Measurements from ENCODE around the gene FFAR3. TPM values are rescaled to one million over a fixed set of nuclear protein-coding genes. Genes with fewer than 3 reads are reported as not detected.

FFAR3 gene
- total and polyA plus RNA-seq, 9 of the 15 experiments (the other 6 are each of a cell fraction or from before 2014, with no cell fraction given) = not detected

GRCh38 chr19:35396240-35396885, 38.1 kb downstream of the FFAR3 start (continued):
- peak; percentile 73 for TF ChIP-seq ATF3 (IDR thresholded peaks at IDR 0.05)
- no peak for TF ChIP-seq ATF3 (CRISPR knock-in tag; conservative IDR thresholded peaks at IDR 0.05)
- no peak for TF ChIP-seq NFE2 (IDR thresholded peaks at IDR 0.05; ENCODE audit: low read depth)

GRCh38 chr19:35397064-35397463, 38.8 kb downstream of the FFAR3 start:
- Histone ChIP-seq H2AFZ (ENCODE audit: low read depth, low read length) (no peak overlapping the region), H3K9me1 (ENCODE audit: control insufficient read depth, insufficient read depth, low read length) (no peaks in the 10 kb centered on the region), H3K9me3 (replicated peaks; ENCODE audit: control insufficient read depth, insufficient read depth, low read depth, low read length) (no peaks in the 10 kb centered on the region), H3K4me3 (no peak overlapping the region), H3K27ac (ENCODE audit: extremely low read depth, low read depth, low read length) (no peak overlapping the region), H3K9ac (ENCODE audit: insufficient read depth in 1 of 2, low read depth in 2 of 2, low read length in 2 of 2) (no peak overlapping the region), H3K36me3 (ENCODE audit: control insufficient read depth, insufficient read depth, low read length) (no peaks in the 10 kb centered on the region), H3K4me1 (replicated peaks in 1 of 2; ENCODE audit: control insufficient read depth in 2 of 2, insufficient read depth in 2 of 2, low read length in 2 of 2) (peaks cover 0 to 10% of the 10 kb centered on the region in 2 experiments; a peak in 3 of 5 replicates), H3K79me2 (ENCODE audit: control insufficient read depth, insufficient read depth, low read length) (no peaks in the 10 kb centered on the region), H3K27me3 (ENCODE audit: control insufficient read depth in 2 of 2, insufficient read depth in 2 of 2, low read length in 2 of 2) (no peaks in the 10 kb centered on the region; a peak in 1 of 5 replicates), H3K4me2 (ENCODE audit: insufficient read depth, low read length) (no peak overlapping the region), H4K20me1 (replicated peaks; ENCODE audit: control insufficient read depth, insufficient read depth, low read length) (no peaks in the 10 kb centered on the region)
- ATAC-seq = no peak
- ChIA-PET CTCF (ENCODE audit: low intra/inter-chr PET ratio) (interaction anchor here (0.6 kb wide), 1 partner anchor 61 kb away, joined by 3 read pairs; no protein-coding TSS in a partner anchor), POLR2A (interaction anchor here (0.6 kb wide), 1 partner anchor 18 kb away, joined by 3 read pairs; no protein-coding TSS in a partner anchor)
- TF ChIP-seq RBBP5 (IDR thresholded peaks at IDR 0.05; ENCODE audit: borderline replicate concordance, insufficient read depth, low read length, poor library complexity, severe bottlenecking) (no peak), DLX4 (CRISPR knock-in tag; IDR thresholded peaks at IDR 0.05) (no peak), SRSF9 (IDR thresholded peaks at IDR 0.05; ENCODE audit: borderline replicate concordance, low read depth, low read length) (no peak), RB1 (IDR thresholded peaks at IDR 0.05; ENCODE audit: low read depth) (no peak), EP300 (IDR thresholded peaks at IDR 0.05; ENCODE audit: low read length) (no peak)
- no TSS peak for BruUV-seq (replicated peaks)
- 39% methylated on average over 6 of the region's 6 CpGs for WGBS (ENCODE audit: insufficient coverage, low coverage, missing lambda C conversion rate)
- in situ Hi-C loops (cut with MboI) = no loop called here
- no peak for DNase-seq (ENCODE audit: extremely low read depth in 1 of 4, low spot score in 3 of 4)
- FAIRE-seq = no peak
- intact Hi-C loops (cut with micrococcal nuclease) = no loop called here
